Measurements from ENCODE around the gene SRRM1.
A peak's percentile ranks its signal among the peaks of the same experiment; 100 is the strongest.
"Not testable (repeated sequence)": the region's sequence is repeated elsewhere in the genome, so short reads cannot be mapped to it uniquely, and the experiment has no call there.

Gene SRRM1

GRCh38 chr1:24702511-24703293 is 59.6 kb downstream of the SRRM1 start:
- ChIA-PET CTCF (interaction anchor here (0.7 to 6.9 kb wide), 3 partner anchors 9 to 128 kb away, joined by 3 to 58 read pairs (median 3); no protein-coding TSS in a partner anchor), POLR2A (no interaction called here)
- TF ChIP-seq, protein P1, sequence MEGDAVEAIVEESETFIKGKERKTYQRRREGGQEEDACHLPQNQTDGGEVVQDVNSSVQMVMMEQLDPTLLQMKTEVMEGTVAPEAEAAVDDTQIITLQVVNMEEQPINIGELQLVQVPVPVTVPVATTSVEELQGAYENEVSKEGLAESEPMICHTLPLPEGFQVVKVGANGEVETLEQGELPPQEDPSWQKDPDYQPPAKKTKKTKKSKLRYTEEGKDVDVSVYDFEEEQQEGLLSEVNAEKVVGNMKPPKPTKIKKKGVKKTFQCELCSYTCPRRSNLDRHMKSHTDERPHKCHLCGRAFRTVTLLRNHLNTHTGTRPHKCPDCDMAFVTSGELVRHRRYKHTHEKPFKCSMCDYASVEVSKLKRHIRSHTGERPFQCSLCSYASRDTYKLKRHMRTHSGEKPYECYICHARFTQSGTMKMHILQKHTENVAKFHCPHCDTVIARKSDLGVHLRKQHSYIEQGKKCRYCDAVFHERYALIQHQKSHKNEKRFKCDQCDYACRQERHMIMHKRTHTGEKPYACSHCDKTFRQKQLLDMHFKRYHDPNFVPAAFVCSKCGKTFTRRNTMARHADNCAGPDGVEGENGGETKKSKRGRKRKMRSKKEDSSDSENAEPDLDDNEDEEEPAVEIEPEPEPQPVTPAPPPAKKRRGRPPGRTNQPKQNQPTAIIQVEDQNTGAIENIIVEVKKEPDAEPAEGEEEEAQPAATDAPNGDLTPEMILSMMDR (IDR thresholded peaks at IDR 0.05; ENCODE audit: control extremely low read depth, extremely low read depth, low read depth, missing control alignments): no peak
- DNase-seq (ENCODE audit: extremely low spot score): no peak

DNA sequence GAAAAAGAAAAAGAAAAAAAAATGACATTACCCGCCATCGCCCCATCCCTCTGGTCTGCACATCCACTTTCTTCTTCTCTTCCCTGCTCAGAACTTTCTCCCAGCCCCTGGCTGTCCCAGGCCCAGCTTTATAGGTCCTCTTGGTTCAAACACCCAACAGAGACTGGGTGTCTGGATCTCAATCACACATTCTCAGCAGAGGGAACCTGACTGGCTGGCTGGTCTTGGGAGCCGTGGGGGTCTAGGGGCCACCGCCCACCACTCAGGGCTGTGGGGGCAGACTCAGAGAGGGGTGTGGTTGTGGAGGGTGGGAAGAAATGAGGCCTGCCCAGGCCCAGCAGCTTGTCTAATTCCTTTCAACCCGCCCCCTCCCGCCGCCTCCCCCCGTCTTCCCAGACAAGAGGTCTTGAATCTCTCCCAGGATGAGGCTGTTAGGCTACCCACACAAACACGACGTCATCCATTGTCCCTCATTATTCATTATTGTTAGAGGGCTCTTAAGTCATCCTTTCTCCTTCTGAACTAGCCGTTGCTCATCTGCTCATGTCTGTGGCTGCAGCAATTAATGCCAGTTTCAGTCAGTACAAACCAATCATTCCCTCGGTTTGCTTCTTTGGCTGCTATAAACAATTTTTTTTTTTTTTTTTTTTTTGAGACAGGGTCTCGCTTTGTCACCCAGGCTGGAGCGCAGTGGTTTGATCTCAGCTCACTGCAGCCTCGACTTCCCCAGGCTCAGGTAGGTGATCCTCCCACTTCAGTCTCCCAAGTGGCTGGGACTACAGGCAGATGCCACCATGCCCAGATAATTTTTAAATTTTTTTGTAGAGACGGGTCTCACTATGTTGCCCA is 61.5 kb downstream of the SRRM1 start:
- ChIA-PET CTCF (interaction anchor here (1.0 to 2.5 kb wide), 4 partner anchors 16 to 126 kb away, joined by 3 to 14 read pairs (median 4); no protein-coding TSS in a partner anchor), POLR2A (interaction anchor here (0.5 to 0.7 kb wide), 2 partner anchors 126 to 315 kb away, joined by 3 read pairs; no protein-coding TSS in a partner anchor)
- no peak for DNase-seq (ENCODE audit: extremely low spot score)
- TF ChIP-seq, protein P1 (IDR thresholded peaks at IDR 0.05; ENCODE audit: control extremely low read depth, extremely low read depth, low read depth, missing control alignments): no peak

DNA sequence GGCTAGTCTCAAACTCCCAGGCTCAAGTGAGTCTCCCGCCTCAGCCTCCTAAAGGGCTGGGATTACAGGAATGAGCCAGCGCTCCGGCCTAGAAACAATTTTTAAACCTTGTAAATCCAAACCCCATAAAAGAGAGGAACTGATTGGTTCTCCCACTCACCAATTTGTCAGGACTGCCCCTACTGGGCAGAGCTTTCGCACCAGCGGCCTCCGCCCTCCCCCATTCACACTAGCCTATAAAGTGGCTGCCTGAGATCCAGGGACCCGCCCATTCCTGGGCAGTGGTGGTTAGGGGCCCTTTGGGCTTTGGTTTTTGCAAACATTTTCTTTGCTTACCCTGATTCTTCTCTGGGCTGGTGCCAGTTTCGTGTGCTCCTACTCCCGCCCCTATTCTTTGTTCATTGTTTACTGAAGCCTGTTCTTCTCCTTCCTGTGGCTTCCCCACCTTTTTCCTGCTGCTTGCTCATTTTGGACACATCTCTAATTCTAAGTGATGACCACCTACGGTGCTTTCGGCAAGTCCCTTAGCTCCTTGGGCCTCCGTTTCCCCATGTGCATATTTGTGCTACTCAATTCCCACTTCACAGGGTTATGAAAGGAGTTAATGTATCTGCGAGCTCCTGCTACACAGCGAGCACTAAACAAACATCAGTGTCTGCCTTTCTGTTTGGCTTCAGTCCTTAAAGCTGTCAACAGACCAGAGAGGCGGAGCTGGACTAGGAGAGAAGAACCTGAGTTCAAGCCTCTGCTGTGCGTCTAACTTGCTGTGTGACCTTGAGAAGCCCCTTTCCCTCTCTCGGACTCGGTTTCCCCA is 62.4 kb downstream of the SRRM1 start:
- ChIA-PET CTCF (interaction anchor here (1.2 to 2.5 kb wide), 3 partner anchors 17 to 125 kb away, joined by 3 to 14 read pairs (median 4); no protein-coding TSS in a partner anchor), POLR2A (interaction anchor here (0.5 to 0.7 kb wide), 2 partner anchors 125 to 314 kb away, joined by 3 read pairs; no protein-coding TSS in a partner anchor)
- TF ChIP-seq, protein P1 (IDR thresholded peaks at IDR 0.05; ENCODE audit: control extremely low read depth, extremely low read depth, low read depth, missing control alignments): no peak
- peak; percentile 77 for DNase-seq (ENCODE audit: extremely low spot score)

GRCh38 chr1:24706074-24706389 is 62.9 kb downstream of the SRRM1 start:
- POLR2A ChIA-PET: not testable (repeated sequence)

GRCh38 chr1:24707687-24708086 is 64.6 kb downstream of the SRRM1 start:
- ChIA-PET CTCF (interaction anchor here (1.7 to 2.5 kb wide), 2 partner anchors 19 to 25 kb away, joined by 3 to 10 read pairs; no protein-coding TSS in a partner anchor), POLR2A (no interaction called here)
- no peak for DNase-seq (ENCODE audit: extremely low spot score)
- TF ChIP-seq, protein P1 (IDR thresholded peaks at IDR 0.05; ENCODE audit: control extremely low read depth, extremely low read depth, low read depth, missing control alignments): no peak

More at GRCh38 chr1:24706074-24706389, 62.9 kb downstream of the SRRM1 start:
- CTCF ChIA-PET: interaction anchor here (1.2 to 1.9 kb wide), 2 partner anchors 26 to 124 kb away, joined by 3 to 4 read pairs; no protein-coding TSS in a partner anchor
- DNase-seq (ENCODE audit: extremely low spot score): not testable (repeated sequence)

DNA sequence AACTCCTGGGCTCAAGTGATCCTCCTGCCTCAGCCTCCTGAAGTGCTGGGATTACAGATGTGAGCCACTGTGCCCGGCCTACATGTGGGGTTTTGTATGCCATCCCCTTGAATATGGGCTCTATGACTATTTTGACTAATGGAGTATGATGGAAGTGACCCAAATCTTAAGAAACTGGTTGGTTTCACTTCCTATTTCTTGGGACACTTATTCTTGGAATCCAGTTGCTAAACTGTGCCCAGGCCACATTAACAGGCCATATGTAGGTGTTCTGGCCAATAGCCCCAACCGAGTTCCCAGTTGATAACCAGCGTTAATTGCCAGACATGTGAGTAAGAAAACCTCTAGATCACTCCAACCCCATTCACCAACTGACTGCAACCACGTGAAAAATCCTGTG is 65.8 kb downstream of the SRRM1 start:
- POLR2A ChIA-PET: no interaction called here
- TF ChIP-seq, protein P1 (IDR thresholded peaks at IDR 0.05; ENCODE audit: control extremely low read depth, extremely low read depth, low read depth, missing control alignments): no peak
- no peak for DNase-seq (ENCODE audit: extremely low spot score)
- CTCF ChIA-PET: interaction anchor here (1.7 kb wide), 1 partner anchor 23 kb away, joined by 3 read pairs; no protein-coding TSS in a partner anchor

Data from GM10248 (cell line).